ENCODE measurements around the gene ZNF774. TPM values are rescaled to one million over a fixed set of nuclear protein-coding genes. Genes with fewer than 3 reads are reported as not detected.
A peak's percentile ranks its signal among the peaks of the same experiment; 100 is the strongest.

Gene ZNF774
- total RNA-seq, 1 donor from 2014 or later = 0.21 TPM

- no peak for TF ChIP-seq CTCF (IDR thresholded peaks at IDR 0.05)
- no peak overlapping the region for H3K4me3 ChIP-seq
- H3K4me1 ChIP-seq = peaks cover 0 to 24% of the 10 kb centered on the region in 2 donors
- no peaks in the 10 kb centered on the region for H3K9me3 ChIP-seq
- no peak for DNase-seq (ENCODE audit: low spot score in 2 of 2)
- no peaks in the 10 kb centered on the region for H3K27me3 ChIP-seq
- H3K36me3 ChIP-seq = no peaks in the 10 kb centered on the region
- intact Hi-C loops (cut with DNase I) = loop anchor here (1.0 kb wide), 1 partner anchor 21 kb away; the partner anchor contains the start of gene IQGAP1
- H3K27ac ChIP-seq = peak overlapping the region; percentile 68 to 74
Measured at GRCh38 chr15:90367576-90367975, 15.5 kb downstream of the ZNF774 start.

- no peak for TF ChIP-seq CTCF (IDR thresholded peaks at IDR 0.05)
- Histone ChIP-seq H3K4me3 (no peak overlapping the region), H3K9me3 (peaks cover 5 to 10% of the 10 kb centered on the region in 2 donors), H3K27me3 (no peaks in the 10 kb centered on the region), H3K4me1 (no peaks in the 10 kb centered on the region), H3K36me3 (no peaks in the 10 kb centered on the region), H3K27ac (no peak overlapping the region)
- intact Hi-C loops (cut with DNase I) = no loop called here
- DNase-seq (ENCODE audit: low spot score in 2 of 2) = no peak
Measured at GRCh38 chr15:90375071-90375470, 23.0 kb downstream of the ZNF774 start.

GRCh38 chr15:90376789-90377188 is 24.7 kb downstream of the ZNF774 start:
- TF ChIP-seq CTCF (IDR thresholded peaks at IDR 0.05) = no peak
- no peaks in the 10 kb centered on the region for H3K4me1 ChIP-seq
- no peak overlapping the region for H3K27ac ChIP-seq
- H3K9me3 ChIP-seq = peaks cover 5 to 11% of the 10 kb centered on the region in 2 donors
- intact Hi-C loops (cut with DNase I) = no loop called here
- H3K27me3 ChIP-seq = no peaks in the 10 kb centered on the region
- H3K36me3 ChIP-seq = no peaks in the 10 kb centered on the region
- H3K4me3 ChIP-seq = no peak overlapping the region
- DNase-seq (ENCODE audit: low spot score in 2 of 2) = no peak

GRCh38 chr15:90379263-90379662 is 27.2 kb downstream of the ZNF774 start:
- Histone ChIP-seq H3K9me3 (peaks cover 5 to 11% of the 10 kb centered on the region in 2 donors), H3K27ac (no peak overlapping the region)
- TF ChIP-seq CTCF (IDR thresholded peaks at IDR 0.05) = no peak

GRCh38 chr15:90381515-90381914 is 29.4 kb downstream of the ZNF774 start:
- intact Hi-C loops (cut with DNase I) = no loop called here
- H3K27ac ChIP-seq = no peak overlapping the region
- peaks cover 5 to 11% of the 10 kb centered on the region in 2 donors for H3K9me3 ChIP-seq
- TF ChIP-seq CTCF (IDR thresholded peaks at IDR 0.05) = no peak
- H3K4me1 ChIP-seq = peaks cover 0 to 3% of the 10 kb centered on the region in 2 donors
- DNase-seq (ENCODE audit: low spot score in 2 of 2) = no peak
- H3K4me3 ChIP-seq = no peak overlapping the region
- H3K36me3 ChIP-seq = no peaks in the 10 kb centered on the region
- no peaks in the 10 kb centered on the region for H3K27me3 ChIP-seq

More at GRCh38 chr15:90379263-90379662, 27.2 kb downstream of the ZNF774 start:
- no peaks in the 10 kb centered on the region for H3K36me3 ChIP-seq
- H3K27me3 ChIP-seq = no peaks in the 10 kb centered on the region
- H3K4me1 ChIP-seq = no peaks in the 10 kb centered on the region
- no peak overlapping the region for H3K4me3 ChIP-seq
- no peak for DNase-seq (ENCODE audit: low spot score in 2 of 2)
- intact Hi-C loops (cut with DNase I) = no loop called here

GRCh38 chr15:90382320-90382719 is 30.2 kb downstream of the ZNF774 start:
- Histone ChIP-seq H3K4me1 (peaks cover 0 to 3% of the 10 kb centered on the region in 2 donors), H3K4me3 (no peak overlapping the region), H3K36me3 (no peaks in the 10 kb centered on the region), H3K9me3 (peaks cover 5 to 11% of the 10 kb centered on the region in 2 donors), H3K27ac (no peak overlapping the region), H3K27me3 (no peaks in the 10 kb centered on the region)
- no peak for TF ChIP-seq CTCF (IDR thresholded peaks at IDR 0.05)
- DNase-seq (ENCODE audit: low spot score in 2 of 2) = no peak
- intact Hi-C loops (cut with DNase I) = no loop called here
